Body of pancreas (tissue), 4 donors: Measurements from ENCODE around the gene MTMR2.

Source experiments
- CTCF ChIP-seq, 7 experiments: fragments of 450-650 bp in 4 of 7; fragments of 200-600 bp in 3 of 7; sonication (generic) in 3 of 7; IDR thresholded peaks; one replicate each; pipeline ENCODE4 v1.5.1; 2016 to 2019; ENCODE audit warnings: antibody characterized with exemption in 7 of 7
- POLR2A ChIP-seq, 3 donors: fragments of 450-650 bp; IDR thresholded peaks; one replicate each; pipeline ENCODE4 v1.6.1; 2016; ENCODE audit warnings: antibody characterized with exemption in 3 of 3, mild to moderate bottlenecking in 2 of 3

GRCh38 chr11:95920460-95921105, 3.3 kb downstream of the MTMR2 start:
- TF ChIP-seq CTCF (IDR thresholded peaks at IDR 0.05) (no peak), POLR2A (IDR thresholded peaks at IDR 0.05) (no peak)
